ENCODE results near the gene MOGAT2.

Gene MOGAT2

GRCh38 chr11:75779960-75780359 is 62.3 kb downstream of the MOGAT2 start:
- DNase-seq (ENCODE audit: low read depth in 2 of 2): no peak

GRCh38 chr11:75780888-75781287 is 63.2 kb downstream of the MOGAT2 start:
- DNase-seq (ENCODE audit: low read depth in 2 of 2): no peak

- no peak for DNase-seq (ENCODE audit: low read depth in 2 of 2)
Measured at GRCh38 chr11:75781296-75781695, 63.7 kb downstream of the MOGAT2 start.

DNA sequence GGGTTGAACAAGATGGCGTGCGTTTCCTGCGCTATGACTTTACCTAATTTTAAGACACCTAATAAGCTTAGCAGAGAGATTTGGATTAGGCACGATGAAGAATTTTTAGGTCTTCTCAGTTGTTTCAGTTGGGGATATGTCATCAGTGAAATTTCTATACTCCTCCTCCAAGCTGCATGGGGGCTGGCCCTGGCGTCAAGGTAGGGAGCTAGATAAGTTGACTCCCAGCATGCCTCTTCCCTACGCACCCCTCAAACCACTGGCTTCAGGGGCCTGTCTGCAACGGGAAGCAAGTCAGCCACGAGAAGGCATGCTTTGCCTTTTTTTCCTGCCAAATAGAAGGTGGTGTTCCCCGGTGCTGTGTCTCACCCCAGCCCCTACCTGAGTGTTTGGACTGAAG is 64.2 kb downstream of the MOGAT2 start:
- no peak for DNase-seq (ENCODE audit: low read depth in 2 of 2)

Data from stimulated activated CD4-positive, alpha-beta T cell treated with anti-CD3 and anti-CD28 coated beads, Interleukin-15, amount 100 ng/mL, for 48 hours (primary cell).